Esophagus muscularis mucosa (tissue), 2 donors: ENCODE measurements around the gene AHCYL1.

Source experiments
- EP300 ChIP-seq: sonication (generic); formaldehyde crosslinking; IDR thresholded peaks from one replicate; pipeline ENCODE4 v1.6.1; 2017; ENCODE audit warnings: antibody characterized with exemption
- POLR2A ChIP-seq: fragments of 450-650 bp; IDR thresholded peaks from one replicate; pipeline ENCODE4 v1.6.1; 2017; ENCODE audit warnings: antibody characterized with exemption, moderate library complexity, mild to moderate bottlenecking, low read depth

DNA sequence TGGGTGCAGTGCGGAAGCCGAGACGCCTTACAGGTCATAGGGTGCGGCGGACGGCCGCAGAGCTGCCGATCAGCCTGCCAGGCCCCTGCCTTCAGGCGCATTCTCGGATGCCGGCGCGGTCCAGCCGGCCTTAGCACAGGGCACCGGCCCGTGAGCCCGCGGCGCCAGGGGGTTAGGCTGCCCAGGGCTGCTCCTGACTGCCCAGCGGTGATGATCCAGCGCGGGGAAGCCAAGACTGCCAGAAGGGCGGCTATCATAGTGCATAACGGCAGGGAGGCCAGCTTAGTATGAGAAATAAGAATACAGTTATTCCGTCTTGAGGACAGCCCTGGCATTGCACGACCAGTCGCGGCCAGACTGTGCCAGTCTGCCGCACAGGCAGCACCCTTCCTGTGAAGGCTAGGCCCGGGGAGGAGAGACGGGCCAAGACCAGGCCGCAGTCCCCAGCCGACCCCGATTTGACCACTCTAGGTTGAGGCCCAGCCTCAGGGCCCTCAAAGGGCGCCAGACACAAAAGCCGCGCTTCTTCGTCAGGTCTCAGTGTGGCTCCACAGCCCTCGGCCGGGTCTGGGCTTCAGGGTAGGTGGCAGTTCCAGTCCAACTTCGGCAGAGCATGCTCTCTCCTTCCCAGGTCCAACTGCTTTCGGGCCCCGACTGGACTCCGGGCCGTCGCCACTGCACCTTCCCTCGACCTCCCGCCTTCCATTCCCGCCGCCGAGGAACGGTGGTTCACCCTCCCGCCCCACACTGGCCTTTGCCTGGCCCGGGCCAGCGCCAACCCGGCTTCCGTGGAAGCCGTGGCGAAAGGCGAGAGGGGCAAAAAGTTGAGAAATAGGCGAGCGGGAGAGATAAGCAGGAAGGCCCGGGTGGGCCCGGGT is 85.1 kb downstream of the AHCYL1 start:
- TF ChIP-seq POLR2A (no peak), EP300 (no peak)
